OCI-M2 (cell line): ENCODE data around the gene MICU1.
A peak's percentile ranks its signal among the peaks of the same experiment; 100 is the strongest.
"Not testable (repeated sequence)": the region's sequence is repeated elsewhere in the genome, so short reads cannot be mapped to it uniquely, and the experiment has no call there.

Source experiments
- DNase-seq: peaks from one replicate; lab custom pipeline; 2025; ENCODE audit not compliant: unreplicated experiment; lab: John Stamatoyannopoulos, UW

MICU1 gene

DNA sequence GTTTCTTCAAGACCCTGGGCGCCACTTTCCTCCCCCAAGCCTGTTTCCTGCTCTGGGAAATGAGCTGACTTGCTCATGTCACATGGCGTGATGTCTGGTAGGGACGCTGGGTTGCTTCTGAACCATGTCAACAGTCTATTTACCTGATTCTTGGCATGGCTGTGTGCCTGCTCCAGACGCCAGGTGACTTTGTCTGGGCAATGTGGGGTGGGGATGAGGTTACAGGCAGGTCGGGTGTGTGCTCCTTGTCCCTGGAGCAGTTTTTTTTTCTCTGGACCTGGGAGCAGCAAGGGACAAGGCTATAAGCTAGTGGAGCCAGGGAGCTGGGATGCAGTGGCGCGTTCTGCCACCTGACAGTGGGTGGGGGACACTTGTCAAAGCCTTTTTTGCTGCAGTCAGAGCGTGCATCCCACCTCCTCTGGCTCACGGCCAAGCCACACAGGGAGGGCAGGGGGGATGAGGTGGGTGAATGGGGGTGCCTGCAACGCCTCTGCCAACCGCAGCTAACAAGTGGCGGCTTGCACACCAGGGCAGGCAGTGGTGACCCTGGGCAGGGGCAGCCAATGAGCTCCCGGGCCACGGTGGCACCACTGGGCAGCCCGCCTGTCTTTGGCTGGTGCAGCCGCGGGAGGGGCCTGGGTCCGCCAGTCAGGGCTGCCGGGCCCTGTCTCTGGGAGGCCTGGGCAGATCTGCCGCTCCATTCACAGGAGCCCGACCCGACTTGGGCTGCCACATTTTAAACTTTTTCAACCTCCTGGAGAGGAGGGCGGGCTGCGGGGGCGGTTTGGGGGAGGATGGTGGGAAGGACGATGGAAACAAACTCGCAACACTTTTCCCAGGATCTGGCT is 294.1 kb downstream of the MICU1 start:
- DNase-seq: no peak

DNA sequence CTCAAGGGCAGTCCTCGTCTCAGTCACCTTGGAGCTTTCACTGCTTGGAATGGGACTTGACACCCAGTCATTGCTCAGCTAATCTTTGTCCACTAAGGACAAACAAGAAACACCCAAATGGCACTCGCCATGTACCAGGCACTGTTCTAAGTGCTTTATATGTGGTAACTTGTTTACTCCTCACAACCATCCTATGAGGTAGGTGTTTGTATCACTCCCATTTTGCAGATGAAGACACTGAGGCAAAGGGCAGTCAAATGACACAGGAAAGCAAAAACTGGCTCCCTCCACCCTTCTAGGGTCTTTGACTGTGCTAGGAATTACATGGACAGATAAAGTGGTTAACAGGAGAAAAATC is 295.8 kb downstream of the MICU1 start:
- no peak for DNase-seq

DNA sequence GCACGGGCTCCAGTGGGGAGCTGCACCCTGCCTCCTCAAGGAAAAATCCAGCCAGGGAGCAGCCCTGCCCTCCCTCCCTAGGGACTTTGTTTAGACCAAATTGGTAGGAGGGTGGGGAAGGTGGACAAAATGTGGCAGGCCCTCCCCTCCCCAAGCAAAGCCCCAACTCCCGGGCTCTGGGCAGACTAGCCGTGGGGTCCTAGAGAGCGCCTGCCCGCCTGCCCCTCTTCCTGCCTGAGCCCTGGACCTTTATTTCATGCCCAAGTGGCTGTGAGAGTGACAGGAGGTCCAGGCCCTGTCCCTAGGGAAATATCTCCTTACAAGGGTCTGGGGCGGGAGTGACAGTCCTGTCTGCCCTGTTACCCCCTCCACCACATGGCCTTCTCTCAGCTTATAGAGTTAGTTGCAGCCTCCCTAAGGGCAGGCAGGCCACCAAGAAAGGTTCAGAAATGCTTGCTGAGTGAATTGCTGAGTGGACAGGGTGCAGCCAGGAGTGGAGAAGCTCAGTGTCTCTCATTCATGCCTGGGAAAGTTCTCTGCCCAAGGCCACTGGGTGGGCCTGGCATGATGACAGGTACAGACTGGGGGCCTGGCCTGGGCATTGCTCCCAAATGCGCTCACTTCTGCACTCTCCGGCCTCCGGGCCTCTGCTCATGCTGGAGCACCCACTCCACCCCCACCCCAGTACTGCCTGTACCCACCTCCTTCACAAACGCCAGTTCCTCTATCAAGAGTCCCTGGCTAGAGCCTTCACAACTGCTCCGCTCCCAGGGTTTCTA is 296.4 kb downstream of the MICU1 start:
- DNase-seq: no peak

DNA sequence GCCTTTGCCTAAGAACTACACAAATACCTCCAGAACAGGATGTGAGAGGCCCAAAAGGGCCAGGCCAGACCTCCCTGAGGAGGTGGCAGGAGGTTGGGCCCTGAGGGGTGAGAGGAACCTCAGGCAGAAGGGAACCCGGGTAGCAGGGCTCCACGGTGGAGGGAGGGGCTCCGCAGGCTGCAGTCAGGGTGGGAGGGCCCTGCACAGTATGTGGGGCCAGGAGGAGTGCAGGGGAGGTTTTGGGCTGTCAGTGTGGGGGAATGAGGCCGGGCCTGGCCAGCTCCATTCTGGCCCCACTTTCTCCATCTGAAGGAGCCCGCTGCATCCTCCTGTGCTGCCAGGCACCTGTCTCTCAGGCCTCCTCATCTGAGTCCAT is 297.1 kb downstream of the MICU1 start:
- no peak for DNase-seq

DNA sequence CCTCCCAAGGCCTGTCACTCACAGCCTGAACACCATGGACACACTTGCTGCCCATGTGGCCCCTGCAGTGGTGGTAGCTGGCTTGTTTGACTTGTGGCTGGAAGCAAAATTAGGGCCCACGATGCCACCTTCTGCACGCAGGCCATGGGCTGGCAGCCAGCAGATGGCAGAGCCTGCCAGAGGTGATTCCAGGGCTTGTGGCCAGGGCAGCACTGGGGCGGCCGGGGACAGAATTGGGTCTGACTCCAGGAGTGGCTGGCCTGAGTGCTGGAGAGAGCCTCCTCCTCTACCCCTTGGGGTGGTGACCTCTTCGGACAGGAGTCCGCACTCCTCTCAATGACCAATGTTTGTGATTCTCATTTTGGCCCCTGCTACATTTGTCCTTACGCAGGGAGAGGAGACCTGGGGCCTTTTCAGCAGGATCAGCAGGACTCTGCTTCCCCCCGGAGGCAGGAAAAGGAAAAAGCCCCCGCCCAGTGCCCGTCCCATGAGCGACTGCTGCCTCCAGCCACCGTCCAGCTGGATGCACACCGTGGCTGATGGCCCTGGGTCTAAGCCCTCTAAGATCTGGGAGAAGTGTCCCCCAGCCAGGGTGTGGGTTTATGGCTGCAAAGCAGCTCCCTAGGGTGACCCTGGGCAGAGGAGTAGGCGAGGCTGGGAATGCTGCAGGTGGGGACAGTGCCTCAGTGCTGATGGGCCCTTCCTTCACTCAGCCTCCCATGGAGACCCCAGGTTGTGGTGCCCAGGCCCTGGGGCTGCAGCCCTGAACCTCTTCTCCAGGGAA is 297.6 kb downstream of the MICU1 start:
- DNase-seq: no peak

DNA sequence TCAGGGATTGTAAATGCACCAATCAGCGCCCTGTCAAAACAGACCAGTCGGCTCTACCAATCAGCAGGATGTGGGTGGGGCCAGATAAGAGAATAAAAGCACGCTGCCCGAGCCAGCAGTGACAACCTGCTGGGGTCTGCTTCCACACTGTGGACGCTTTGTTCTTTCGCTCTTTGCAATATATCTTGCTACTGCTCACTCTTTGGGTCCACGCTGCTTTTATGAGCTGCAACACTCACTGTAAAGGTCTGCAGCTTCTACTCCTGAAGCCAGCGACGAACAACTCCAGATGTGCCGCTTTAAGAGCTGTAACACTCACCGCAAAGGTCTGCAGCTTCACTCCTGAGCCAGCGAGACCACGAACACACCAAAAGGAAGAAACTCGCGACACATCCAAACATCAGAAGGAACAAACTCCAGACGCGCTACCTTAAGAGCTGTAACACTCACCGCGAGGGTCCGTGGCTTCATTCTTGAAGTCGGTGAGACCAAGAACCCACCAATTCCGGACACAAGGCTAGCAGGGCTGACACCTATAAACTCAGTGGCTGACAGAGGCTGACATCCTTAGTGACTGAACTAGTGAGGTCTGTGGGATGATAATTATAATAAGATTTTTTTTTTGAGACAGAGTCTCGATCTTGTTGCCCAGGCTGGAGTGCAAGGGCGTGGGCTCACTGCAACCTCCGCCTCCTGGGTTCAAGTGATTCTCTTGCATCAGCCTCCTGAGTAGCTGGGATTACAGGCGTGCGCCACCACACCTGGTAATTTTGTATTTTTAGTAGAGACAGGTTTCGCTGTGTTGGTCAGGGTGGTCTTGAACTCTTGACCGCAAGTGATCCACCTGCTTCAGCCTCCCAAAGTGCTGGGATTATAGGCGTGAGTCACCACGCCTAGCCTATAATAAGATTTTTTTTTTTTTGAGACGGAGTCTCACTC is 298.9 kb downstream of the MICU1 start:
- DNase-seq: not testable (repeated sequence)

DNA sequence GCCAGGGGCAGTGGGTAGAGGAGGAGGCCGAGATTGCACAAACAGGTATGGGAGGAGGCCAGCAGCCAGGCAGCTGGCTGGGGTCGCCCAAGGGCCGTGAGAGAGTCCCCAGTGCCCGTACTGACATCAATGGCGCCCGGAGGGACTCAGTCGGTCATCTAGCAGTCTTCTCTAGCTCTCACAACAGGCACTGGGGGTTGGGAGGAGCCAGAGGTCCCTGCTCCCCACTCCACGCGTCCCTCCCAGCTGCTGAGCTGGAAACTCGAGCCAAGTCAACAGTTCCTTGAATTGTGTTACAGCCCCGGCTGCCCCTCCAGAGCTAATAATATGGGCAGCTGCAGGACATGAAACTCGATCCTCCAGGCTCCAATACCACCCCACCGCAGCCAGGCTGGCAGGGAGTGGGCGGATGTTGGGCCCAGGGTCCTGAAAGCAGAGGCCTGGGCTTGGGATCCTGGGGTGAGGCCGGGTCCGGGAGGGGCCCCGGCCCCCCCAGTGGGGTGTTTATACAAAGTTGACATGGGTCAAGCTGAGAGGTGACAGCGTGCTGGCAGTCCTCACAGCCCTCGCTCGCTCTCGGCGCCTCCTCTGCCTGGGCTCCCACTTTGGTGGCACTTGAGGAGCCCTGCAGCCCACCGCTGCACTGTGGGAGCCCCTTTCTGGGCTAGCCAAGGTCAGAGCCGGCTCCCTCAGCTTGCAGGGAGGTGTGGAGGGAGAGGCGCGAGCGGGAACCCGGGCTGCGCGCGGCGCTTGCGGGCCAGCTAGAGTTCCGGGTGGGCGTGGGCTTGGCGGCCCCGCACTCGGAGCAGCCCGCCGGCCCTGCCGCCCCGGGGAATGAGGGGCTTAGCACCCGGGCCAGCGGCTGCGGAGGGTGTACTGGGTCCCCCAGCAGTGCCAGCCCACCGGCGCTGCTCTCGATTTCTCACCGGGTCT is 300.4 kb downstream of the MICU1 start:
- not testable (repeated sequence) for DNase-seq

DNA sequence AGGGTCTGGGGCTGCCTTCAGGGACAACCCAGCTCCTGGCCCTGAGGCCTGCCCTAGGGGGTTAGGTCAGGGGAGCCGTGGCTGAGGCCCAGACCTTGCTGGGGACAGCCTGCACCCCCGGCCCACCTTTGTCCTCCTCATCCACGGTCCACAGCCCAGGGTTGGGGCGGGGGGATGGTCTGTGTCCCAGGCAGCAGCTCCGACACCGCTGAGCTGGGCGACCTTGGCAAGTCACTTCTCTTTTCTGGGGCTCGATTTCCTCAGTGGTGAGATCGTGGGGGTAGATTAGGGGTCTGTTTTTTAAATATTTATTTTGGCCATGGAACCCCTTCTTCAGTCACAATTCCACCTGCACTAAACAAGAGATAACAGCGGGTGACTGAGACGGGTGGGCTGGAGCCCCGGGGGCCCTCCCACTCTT is 302.1 kb downstream of the MICU1 start:
- no peak for DNase-seq

DNA sequence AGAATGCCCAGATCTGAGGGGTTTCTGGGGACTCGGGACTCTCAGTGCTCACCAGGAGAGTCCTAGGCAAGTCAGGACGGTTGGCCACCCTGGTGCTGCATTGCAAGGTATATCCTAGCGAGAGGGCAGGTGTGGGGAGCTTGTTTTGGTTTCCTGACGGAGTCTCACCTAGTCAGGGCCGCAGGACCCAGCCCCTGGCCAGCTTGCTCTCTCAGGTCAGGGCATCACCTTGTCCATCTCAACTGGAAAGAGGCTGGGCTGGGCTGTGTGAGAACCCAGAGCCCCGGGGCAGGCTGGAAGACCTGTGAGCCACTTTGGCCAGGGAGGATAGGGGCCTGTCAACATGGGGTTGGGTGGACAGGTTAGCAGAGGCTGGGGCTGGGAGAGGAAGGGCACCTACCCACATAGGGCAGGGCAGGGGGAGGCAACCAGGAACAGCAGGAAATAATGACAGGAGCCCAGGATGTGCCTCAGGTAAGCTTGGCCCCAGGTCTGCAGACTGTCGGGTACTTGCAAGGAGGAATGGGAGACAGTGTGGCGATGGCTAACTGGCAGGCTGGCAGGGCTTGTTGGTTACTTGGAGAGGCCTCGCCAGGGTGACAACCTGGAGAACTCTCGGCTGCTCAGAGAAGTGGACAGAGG is 302.6 kb downstream of the MICU1 start:
- DNase-seq: no peak

DNA sequence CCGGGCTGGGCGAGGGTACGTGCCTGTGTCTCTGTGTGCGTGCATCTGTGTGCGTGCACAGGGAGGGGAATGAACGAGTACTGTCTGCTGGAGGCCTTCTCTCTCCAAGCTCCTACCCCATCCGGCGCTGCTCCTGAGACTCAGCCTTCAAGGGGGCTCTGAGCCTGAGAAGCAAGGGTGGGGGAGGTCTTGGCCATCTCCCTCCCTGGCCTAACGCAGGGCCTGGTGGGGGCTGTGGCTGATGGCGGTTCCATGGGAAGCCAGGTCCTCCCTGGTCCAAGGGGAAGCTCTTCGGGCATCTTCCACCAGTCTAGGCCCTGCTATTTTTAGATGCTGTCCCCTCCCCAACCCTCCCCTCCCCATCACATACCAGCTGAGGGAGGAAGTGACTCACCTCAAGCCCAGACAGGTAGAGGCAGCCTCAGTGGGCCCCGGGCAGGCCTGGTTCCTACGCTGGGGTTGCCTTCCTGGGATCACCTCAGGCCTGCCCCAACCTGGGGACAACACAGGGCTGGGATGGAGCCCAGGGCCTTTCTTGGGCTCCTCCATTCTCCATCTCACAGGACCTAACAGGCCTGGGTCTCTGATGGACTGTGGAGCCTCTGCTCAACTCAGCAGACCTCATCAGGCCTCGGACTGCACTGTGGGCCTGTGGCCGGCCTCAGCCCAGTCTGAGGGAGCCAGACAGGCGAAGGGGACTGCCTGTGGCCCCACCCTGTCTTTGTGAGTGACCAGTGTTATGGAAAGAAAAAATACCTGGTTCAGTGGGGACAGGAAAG is 303.4 kb downstream of the MICU1 start:
- no peak for DNase-seq

DNA sequence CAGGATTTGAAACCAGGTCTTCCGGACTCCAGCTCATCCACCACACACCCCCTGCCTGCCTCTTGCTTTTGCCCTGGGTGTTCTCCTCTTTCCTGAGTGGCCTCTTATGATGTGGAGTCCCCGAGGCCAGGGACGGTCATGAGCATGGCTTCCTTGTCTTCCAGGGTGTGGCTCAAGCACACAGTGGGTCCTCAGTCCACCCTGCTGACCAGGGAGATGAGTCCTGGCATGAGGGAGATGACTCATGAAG is 303.9 kb downstream of the MICU1 start:
- no peak for DNase-seq

DNA sequence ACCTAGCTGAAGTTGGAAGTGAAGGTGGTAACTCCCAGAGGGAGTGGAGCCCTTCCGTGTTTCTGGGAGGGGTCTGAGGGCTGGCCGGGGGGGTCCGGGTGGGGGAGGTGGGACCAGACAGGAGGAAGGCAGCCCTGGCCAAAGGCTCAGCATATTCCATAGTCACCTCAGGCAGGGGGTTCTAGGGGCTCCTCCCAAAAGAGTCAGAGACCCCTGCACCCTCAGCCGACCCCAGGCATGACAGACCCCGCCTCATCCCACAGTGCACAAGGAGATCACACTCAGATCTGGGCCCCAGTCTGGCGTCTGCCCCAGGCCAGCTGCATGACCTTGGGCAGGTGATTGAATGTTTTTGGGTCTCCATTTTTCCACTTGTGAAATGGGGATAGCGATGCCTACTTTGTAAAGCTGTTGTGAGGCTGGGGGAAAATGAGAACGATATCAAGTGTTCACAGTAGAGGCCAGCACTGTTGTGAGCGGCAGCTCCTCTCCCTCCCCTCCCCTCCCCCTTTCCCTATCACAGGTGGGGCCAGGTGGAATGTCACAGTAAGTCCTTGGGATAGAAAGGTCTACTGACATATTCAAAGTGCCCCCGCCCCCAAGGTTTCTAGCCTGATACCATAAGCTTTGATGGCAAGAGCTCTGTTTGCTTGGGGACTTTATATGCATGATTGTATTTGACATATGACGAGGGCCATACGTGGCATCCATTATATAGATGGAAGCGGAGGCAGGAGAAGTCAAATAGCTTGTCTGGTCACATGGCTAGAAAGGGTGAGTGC is 304.4 kb downstream of the MICU1 start:
- DNase-seq: no peak

DNA sequence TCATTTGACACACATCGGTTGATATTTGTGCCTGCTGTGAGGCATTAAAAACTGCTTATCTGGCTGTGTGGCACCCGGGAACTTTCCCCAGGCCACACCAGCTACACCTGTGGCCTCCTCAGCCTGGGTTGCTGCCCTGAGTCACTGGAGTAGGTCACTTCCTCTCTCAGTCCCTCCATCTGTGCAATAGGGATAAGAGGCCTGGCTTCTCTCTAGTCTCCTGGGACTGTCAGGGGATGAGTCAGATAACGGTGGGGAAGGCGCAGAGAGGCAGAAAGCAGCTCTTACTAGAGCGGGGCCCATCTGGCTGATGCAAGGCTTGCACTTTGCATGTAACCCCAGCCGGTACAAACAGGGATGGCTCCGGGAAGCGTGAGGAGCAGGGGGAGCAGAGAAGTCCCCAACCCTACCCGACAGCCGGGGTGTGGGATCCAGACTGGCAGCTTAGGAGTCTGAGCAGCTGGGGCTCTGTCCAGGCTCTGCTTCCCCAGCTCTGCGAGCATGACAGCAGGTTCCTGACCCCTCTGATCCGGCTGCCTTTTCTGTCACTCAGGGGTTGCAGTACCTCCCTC is 305.1 kb downstream of the MICU1 start:
- DNase-seq: peak; percentile 62

DNA sequence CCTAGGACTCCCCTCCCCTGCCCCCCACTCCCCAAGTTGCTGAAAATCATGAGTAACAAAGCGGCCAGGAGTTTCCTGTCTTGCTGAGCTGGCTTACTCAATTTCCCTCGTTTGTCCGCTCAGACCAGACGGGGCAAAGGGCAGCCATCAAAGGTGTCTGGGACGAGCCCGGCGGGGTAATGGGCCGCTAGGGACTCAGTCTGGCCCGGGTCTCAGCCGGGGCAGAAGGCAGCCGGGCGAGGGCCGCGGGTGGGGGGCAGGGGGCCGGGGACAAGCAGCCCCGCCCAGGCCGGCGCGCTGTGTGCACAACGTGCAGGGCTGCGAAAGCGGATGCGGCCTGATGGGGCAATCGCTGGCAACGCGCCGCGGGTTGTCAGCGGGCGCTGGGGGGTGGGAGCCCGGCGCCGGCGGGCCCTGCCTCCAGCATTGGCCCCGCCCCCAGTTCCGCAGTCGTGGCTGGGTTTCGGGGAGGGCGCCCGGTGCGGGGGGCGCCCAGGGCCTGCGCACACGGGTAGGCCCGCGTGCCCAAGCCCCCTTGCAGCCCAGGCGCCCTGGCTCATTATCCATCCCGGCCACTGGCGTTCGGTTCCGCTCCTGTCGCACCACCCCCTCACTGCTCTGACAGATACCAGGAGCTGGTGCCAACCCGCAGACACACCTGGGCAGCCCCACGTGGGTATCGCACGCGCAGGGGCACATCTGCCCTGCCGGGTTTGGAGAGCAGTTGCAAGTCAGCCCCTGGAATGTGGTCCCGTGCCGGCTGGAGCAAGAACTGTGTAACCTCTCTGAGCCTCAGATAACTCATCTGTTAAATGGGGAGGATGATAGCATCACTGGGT is 306.2 kb downstream of the MICU1 start:
- no peak for DNase-seq

DNA sequence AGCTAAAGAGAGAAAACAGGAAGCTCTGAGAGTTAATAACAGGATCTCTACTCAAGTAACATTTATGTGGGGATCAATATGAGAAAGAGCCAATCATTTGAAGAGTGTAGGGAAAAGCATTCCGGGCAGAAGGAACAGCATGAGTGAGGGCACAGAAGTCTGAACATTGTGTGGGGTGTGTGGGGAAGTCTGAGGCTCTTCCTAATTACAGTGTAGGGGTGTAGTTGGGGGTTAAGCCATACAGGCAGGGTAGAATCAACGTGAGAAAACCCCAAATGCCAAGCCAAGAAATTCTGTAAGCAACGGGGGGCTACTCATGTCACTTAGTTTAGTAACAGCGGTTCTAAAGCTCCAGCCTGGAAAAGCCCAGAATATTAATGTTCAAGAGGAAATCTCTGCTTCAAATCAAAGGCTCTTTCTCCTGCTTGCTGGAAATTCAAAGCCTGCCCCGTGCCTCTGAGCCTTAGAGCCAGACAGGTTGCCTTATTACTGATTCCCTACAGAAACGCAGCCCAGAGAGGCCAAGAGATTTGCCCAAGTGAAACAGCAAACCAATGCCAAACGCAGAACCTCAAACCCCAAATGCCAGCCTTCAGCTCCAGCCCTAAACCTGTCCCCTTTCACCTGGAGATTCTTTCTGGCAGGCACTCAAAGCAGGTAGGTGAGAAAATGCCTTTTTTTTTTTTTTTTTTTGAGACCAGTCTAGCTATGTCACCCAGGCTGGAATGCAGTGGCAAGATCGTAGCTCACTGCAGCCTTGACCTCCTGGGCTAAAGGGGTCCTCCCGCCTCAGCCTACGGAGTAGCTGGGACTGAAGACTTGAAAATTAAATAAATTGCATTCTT is 307.2 kb downstream of the MICU1 start:
- no peak for DNase-seq
